Gastrocnemius medialis (tissue), 4 donors: ENCODE data around the gene PAK5.

Experiments
- POLR2A ChIP-seq, 2 donors: fragments of 450-650 bp; IDR thresholded peaks; one replicate each; pipeline ENCODE4 v1.6.1; 2017; ENCODE audit warnings: antibody characterized with exemption in 2 of 2, mild to moderate bottlenecking in 2 of 2, moderate library complexity in 2 of 2
- TF ChIP-seq, protein P1 (sequence below), 5 experiments: fragments of 450-650 bp in 3 of 5; fragments of 200-600 bp in 2 of 5; sonication (generic) in 2 of 5; IDR thresholded peaks in 4 of 5; conservative IDR thresholded peaks in 1 of 5; 1 replicate in 4 of 5; 2 replicates in 1 of 5; pipeline ENCODE4 v1.5.1; 2016 to 2019; ENCODE audit warnings: antibody characterized with exemption in 5 of 5, mild to moderate bottlenecking in 3 of 5, moderate library complexity in 3 of 5

DNA sequence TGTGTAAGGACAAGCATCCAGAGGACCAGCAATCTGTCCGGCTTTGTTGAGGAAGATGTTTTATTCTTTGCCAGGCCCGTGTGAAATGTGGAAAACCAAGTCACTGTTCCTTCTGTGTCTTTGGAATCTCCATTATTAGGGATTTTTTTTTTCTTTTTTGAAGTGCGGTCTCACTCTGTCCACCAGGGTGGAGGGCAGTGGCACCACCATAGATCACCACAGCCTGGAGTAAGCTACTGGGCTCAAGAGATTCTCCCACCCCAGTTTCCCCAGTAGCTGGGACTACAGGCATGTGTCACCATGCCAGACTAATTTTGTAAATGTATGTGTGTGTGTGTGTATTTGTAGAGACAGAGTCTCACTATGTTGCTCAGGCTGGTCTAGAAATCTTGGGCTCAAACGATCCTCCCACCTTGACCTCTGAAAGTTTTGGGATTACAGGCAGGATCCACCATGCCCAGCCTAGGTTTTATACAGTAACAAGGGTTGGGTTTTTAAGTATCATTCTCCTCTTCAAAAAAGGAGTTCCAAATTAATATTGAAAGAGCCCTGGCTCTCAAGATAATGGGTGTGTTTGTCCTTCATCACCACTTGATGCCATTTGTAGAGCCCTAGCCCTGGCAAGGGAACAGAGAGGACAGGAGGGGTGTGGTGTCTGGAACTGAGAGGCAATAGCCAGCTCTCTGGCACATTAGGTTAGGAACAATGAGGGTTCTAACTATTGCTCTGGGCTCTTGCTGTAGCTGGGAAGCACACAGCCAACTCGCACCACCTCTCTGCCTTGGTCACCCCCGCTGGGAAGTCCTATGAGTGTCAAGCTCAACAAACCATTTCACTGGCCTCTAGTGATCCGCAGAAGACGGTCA, 321.3 kb downstream of the PAK5 start:
- TF ChIP-seq, protein P1, sequence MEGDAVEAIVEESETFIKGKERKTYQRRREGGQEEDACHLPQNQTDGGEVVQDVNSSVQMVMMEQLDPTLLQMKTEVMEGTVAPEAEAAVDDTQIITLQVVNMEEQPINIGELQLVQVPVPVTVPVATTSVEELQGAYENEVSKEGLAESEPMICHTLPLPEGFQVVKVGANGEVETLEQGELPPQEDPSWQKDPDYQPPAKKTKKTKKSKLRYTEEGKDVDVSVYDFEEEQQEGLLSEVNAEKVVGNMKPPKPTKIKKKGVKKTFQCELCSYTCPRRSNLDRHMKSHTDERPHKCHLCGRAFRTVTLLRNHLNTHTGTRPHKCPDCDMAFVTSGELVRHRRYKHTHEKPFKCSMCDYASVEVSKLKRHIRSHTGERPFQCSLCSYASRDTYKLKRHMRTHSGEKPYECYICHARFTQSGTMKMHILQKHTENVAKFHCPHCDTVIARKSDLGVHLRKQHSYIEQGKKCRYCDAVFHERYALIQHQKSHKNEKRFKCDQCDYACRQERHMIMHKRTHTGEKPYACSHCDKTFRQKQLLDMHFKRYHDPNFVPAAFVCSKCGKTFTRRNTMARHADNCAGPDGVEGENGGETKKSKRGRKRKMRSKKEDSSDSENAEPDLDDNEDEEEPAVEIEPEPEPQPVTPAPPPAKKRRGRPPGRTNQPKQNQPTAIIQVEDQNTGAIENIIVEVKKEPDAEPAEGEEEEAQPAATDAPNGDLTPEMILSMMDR (IDR thresholded peaks at IDR 0.05 in 4 of 5, conservative IDR thresholded peaks at IDR 0.05 in 1 of 5) = no peak
- no peak for TF ChIP-seq POLR2A (IDR thresholded peaks at IDR 0.05)
